NT2/D1 (cell line): ENCODE data around the gene RPGRIP1L.

Source experiments
- DNase-seq: peaks from one replicate; pipeline ENCODE4 v3.0.0-alpha.2; 2011; ENCODE audit warnings: low read depth, low spot score
- H3K27me3 ChIP-seq: 2 replicates; pipeline ENCODE4 v1.6.0; 2011; ENCODE audit warnings: mild to moderate bottlenecking; ENCODE audit not compliant: insufficient read length, insufficient read depth
- H3K36me3 ChIP-seq: 2 replicates; pipeline ENCODE4 v1.6.1; 2011; ENCODE audit warnings: mild to moderate bottlenecking, low read length, mixed read lengths; ENCODE audit not compliant: insufficient read depth, insufficient read length
- H3K4me1 ChIP-seq: 2 replicates; pipeline ENCODE4 v1.5.1; 2011; ENCODE audit not compliant: insufficient read depth, insufficient read length
- H3K4me3 ChIP-seq: 2 replicates; pipeline ENCODE4 v1.5.1; 2011; ENCODE audit warnings: low read depth; ENCODE audit not compliant: insufficient read length
- H3K9ac ChIP-seq: 2 replicates; pipeline ENCODE4 v1.6.0; 2011; ENCODE audit warnings: low read depth; ENCODE audit not compliant: insufficient read length
- H3K9me3 ChIP-seq: 2 replicates; pipeline ENCODE4 v1.5.1; 2011; ENCODE audit warnings: mild to moderate bottlenecking, low read length; ENCODE audit not compliant: insufficient read depth
- SUZ12 ChIP-seq: IDR thresholded peaks from 2 replicates; pipeline ENCODE4 v1.6.1; 2011; ENCODE audit not compliant: insufficient read length, insufficient read depth; ENCODE audit errors: extremely low read depth
- YY1 ChIP-seq: IDR thresholded peaks from 2 replicates; pipeline ENCODE4 v1.6.1; 2011; ENCODE audit not compliant: insufficient read length, insufficient read depth
- ZNF274 ChIP-seq: IDR thresholded peaks from 2 replicates; pipeline ENCODE4 v1.6.1; 2011; ENCODE audit warnings: mild to moderate bottlenecking, low read depth, low read length

The RPGRIP1L gene

GRCh38 chr16:53730693-53731092 lies 27.0 kb upstream of the RPGRIP1L start:
- Histone ChIP-seq H3K36me3 (no peaks in the 10 kb centered on the region), H3K9ac (no peak overlapping the region), H3K4me3 (no peak overlapping the region), H3K9me3 (no peaks in the 10 kb centered on the region), H3K27me3 (no peaks in the 10 kb centered on the region), H3K4me1 (no peaks in the 10 kb centered on the region)
- DNase-seq = no peak
- TF ChIP-seq SUZ12 = no peak
- no peak for TF ChIP-seq YY1
- TF ChIP-seq ZNF274 = no peak

DNA sequence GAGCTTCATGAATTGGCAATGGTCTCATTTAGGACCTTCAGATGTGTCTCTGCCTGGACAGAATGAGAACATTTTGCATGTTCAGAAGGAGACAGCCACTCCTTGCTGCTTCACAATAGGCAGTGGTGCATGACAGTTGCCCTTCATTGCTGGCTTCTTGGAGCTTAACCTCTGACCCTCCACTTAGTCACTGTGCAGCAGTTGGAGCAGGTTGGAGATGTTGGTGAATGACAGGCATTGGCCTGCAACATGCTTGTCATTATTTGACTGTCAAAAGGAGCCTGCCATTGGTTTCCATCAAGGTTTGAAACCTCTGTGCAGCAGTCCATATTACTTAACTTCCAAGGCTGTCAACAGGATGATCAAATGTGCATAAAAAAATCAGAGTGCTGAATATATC lies 23.0 kb upstream of the RPGRIP1L start:
- Histone ChIP-seq H3K36me3 (no peaks in the 10 kb centered on the region), H3K9ac (no peak overlapping the region), H3K4me1 (no peaks in the 10 kb centered on the region), H3K9me3 (no peaks in the 10 kb centered on the region), H3K4me3 (no peak overlapping the region), H3K27me3 (no peaks in the 10 kb centered on the region)
- TF ChIP-seq ZNF274 (no peak), YY1 (no peak), SUZ12 (no peak)
- no peak for DNase-seq

DNA sequence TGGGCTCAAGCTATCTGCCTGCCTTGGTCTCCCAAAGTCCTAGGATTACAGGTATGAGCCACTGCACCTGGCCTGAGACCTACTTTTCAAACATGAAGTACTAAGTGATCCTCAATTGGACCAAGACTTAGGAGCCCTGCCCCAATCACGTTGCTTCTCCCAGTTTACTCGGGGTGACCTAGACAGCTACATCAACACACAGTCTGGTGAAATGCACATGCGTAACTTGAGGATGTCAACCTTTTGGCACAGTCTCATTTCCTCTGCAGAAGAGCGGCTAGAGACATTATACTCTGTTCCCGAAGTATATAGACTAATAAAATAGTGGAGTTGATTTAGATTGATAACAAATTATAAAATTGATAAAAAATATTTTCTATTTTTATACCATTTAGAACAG lies 17.4 kb upstream of the RPGRIP1L start:
- H3K9me3 ChIP-seq = no peaks in the 10 kb centered on the region
- no peak for TF ChIP-seq SUZ12
- TF ChIP-seq ZNF274 = no peak
- no peak for TF ChIP-seq YY1
- no peak overlapping the region for H3K9ac ChIP-seq
- H3K27me3 ChIP-seq = no peaks in the 10 kb centered on the region
- no peak for DNase-seq
- no peak overlapping the region for H3K4me3 ChIP-seq
- H3K4me1 ChIP-seq = no peaks in the 10 kb centered on the region
- H3K36me3 ChIP-seq = no peaks in the 10 kb centered on the region

DNA sequence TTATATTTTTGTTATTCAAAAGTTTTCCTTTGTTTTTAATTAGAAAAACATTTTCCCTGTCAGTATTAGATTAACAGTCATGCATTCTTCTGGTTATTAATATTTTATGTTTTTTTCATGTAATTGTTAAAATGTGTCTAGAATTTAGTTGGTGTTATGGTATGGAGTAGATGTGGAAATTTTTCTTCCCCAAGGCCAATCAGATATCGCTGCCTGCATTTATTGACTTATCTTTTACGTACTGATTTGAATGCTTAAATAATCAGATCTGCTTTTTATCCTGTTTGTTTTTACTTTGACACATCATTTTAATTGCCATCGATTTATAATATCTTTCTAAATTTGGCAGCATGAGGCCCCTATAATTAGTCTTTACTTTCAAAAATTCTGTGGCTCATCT lies 13.9 kb upstream of the RPGRIP1L start:
- DNase-seq = no peak

DNA sequence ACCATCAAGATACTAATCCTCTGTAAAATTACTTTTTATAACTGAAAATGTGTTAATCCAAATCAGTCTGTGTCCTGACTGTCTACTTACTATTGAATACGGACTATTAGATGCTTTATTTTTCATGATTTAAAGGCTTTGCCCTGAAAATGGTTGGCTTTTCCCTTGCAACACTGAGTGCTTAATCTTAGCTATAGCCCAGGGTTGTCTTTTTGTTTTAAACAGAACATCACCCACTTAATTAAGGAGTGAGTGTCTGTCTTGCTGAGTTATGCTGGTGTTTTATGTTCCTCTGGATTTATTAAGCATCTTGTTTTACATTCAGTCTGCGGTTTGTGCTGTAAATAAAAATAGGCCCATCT lies 11.3 kb upstream of the RPGRIP1L start:
- no peaks in the 10 kb centered on the region for H3K36me3 ChIP-seq
- H3K4me3 ChIP-seq = no peak overlapping the region
- TF ChIP-seq YY1 = no peak
- no peak for TF ChIP-seq ZNF274
- no peak for TF ChIP-seq SUZ12
- H3K27me3 ChIP-seq = no peaks in the 10 kb centered on the region
- H3K4me1 ChIP-seq = no peaks in the 10 kb centered on the region
- H3K9ac ChIP-seq = no peak overlapping the region
- no peak for DNase-seq
- no peaks in the 10 kb centered on the region for H3K9me3 ChIP-seq

More for the DNA sequence above, 13.9 kb upstream of the RPGRIP1L start:
- TF ChIP-seq ZNF274 (no peak), SUZ12 (no peak), YY1 (no peak)
- Histone ChIP-seq H3K36me3 (no peaks in the 10 kb centered on the region), H3K9me3 (no peaks in the 10 kb centered on the region), H3K4me1 (no peaks in the 10 kb centered on the region), H3K9ac (no peak overlapping the region), H3K27me3 (no peaks in the 10 kb centered on the region), H3K4me3 (no peak overlapping the region)

DNA sequence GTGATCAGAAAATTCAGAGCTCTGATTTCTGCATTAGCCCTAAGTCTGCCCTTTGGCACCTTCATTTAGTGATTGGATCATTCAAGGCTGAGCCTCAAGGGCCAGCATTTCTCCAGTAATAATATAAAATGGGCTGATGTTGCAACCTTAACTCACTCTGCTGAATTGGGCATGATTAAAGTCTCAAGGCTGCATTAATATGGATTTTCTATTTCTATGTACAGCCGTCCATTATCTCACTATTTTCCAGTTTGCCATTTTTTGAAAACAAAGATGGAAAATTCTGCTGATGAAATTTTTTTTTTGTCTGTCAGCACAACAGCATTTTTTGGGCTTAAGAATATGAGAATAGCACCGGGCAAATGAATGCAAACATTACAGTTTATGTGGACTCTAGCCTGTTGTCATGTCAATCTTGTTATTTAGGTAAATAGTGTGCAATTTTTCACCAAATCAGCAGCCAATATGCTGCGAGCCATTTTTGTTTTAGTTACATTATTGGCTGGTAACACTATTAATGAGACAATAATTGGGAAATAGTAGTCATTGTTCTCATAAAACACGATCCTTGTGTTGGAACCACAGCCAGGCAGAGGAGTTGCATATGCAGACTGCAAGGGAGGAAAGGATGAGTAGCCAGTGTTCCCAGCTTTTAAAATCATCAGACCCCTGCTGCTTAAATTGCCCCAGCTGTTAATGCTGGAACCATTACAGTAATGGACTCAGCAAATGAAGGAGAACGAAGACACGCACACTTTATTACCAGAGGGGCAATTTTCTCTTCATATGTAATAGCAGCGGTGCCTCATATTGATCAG lies 10.8 kb upstream of the RPGRIP1L start:
- Histone ChIP-seq H3K4me1 (no peaks in the 10 kb centered on the region), H3K27me3 (no peaks in the 10 kb centered on the region), H3K36me3 (no peaks in the 10 kb centered on the region), H3K9me3 (no peaks in the 10 kb centered on the region), H3K9ac (no peak overlapping the region), H3K4me3 (no peak overlapping the region)
- no peak for TF ChIP-seq YY1
- TF ChIP-seq SUZ12 = no peak
- no peak for TF ChIP-seq ZNF274
- DNase-seq = no peak

- no peak for DNase-seq
- H3K9me3 ChIP-seq = no peaks in the 10 kb centered on the region
- H3K4me3 ChIP-seq = no peak overlapping the region
- no peak for TF ChIP-seq SUZ12
- TF ChIP-seq YY1 = no peak
- no peak for TF ChIP-seq ZNF274
- H3K36me3 ChIP-seq = no peaks in the 10 kb centered on the region
- no peaks in the 10 kb centered on the region for H3K27me3 ChIP-seq
- H3K9ac ChIP-seq = no peak overlapping the region
- H3K4me1 ChIP-seq = no peaks in the 10 kb centered on the region
Measured at GRCh38 chr16:53713403-53714204, 9.9 kb upstream of the RPGRIP1L start.
